OCI-LY3 (cell line): Measurements from ENCODE around the gene ALKBH5.
A peak's percentile ranks its signal among the peaks of the same experiment; 100 is the strongest.

Experiments
- H2AFZ ChIP-seq: fragments of 200-600, 300-600 bp; shearing (Covaris generic); 2 replicates; pipeline ENCODE4 v1.6.0; 2014; ENCODE audit warnings: antibody characterized with exemption, low read depth, low read length
- H3K27ac ChIP-seq: fragments of 200-600, 300-600 bp; sonication (generic); 2 replicates; pipeline ENCODE4 v1.5.1; 2014; ENCODE audit warnings: mild to moderate bottlenecking, low read length, moderate library complexity, mixed read lengths
- H3K27me3 ChIP-seq: fragments of 200-600, 300-600 bp; sonication (generic); 2 replicates; pipeline ENCODE4 v1.6.1; 2014; ENCODE audit warnings: low read depth, low read length, mixed read lengths
- H3K36me3 ChIP-seq: fragments of 200-600, 300-600 bp; sonication (generic); replicated peaks from 2 replicates; pipeline ENCODE3; 2014; ENCODE audit warnings: low read depth, low read length, mixed read lengths
- H3K4me1 ChIP-seq: fragments of 300-600, 200-600 bp; sonication (generic); 2 replicates; pipeline ENCODE4 v1.6.1; 2014; ENCODE audit warnings: low read length, mixed read lengths
- H3K4me2 ChIP-seq: fragments of 200-600, 300-600 bp; sonication (generic); 2 replicates; pipeline ENCODE4 v1.6.1; 2014; ENCODE audit warnings: low read length, mixed read lengths
- H3K4me3 ChIP-seq: fragments of 300-600, 200-600 bp; sonication (generic); 2 replicates; pipeline ENCODE4 v1.5.1; 2014; ENCODE audit warnings: antibody characterized with exemption, mild to moderate bottlenecking, low read length, moderate library complexity
- H3K79me2 ChIP-seq: fragments of 300-600, 200-600 bp; shearing (Covaris generic); 2 replicates; pipeline ENCODE4 v1.6.1; 2014; ENCODE audit warnings: mild to moderate bottlenecking, low read length, mixed read lengths
- H3K9ac ChIP-seq: fragments of 300-600, 200-600 bp; shearing (Covaris generic); 2 replicates; pipeline ENCODE4 v1.6.0; 2014; ENCODE audit warnings: mild to moderate bottlenecking, low read length, moderate library complexity
- H3K9me3 ChIP-seq: fragments of 200-600, 300-600 bp; shearing (Covaris generic); 2 replicates; pipeline ENCODE4 v1.6.1; 2014; ENCODE audit warnings: low read length, mixed read lengths; ENCODE audit not compliant: insufficient read depth
- H4K20me1 ChIP-seq: fragments of 200-600, 300-600 bp; sonication (generic); 2 replicates; pipeline ENCODE4 v1.6.1; 2016; ENCODE audit warnings: low read length, mixed read lengths; ENCODE audit not compliant: insufficient read depth
- EZH2phosphoT487 ChIP-seq: fragments of 200-600 bp; shearing (Covaris generic); IDR thresholded peaks from 2 replicates; pipeline ENCODE4 v1.6.1; 2018; ENCODE audit warnings: antibody characterized with exemption, mixed run types, low read depth

Gene ALKBH5

GRCh38 chr17:18258356-18259038 lies 74.9 kb downstream of the ALKBH5 start, which contains the start of gene FLII:
TSS of gene FLII (minus strand) at chr17:18258738. CDS start at chr17:18258690, 48 bp downstream.
- peak within 1 kb of the TSS; percentile 60 for H2AFZ ChIP-seq
- H3K27me3 ChIP-seq = no peaks in the 10 kb centered on the region
- H4K20me1 ChIP-seq = no peaks in the 10 kb centered on the region
- TF ChIP-seq EZH2phosphoT487 = no peak
- H3K79me2 ChIP-seq = peaks cover 12% of the 10 kb centered on the region; the same call in 1 of the 2 replicates
- H3K4me2 ChIP-seq = peak within 1 kb of the TSS; percentile 77
- H3K9ac ChIP-seq = peak within 1 kb of the TSS; percentile 78
- H3K27ac ChIP-seq = peak within 1 kb of the TSS; percentile 40
- peaks cover 10% of the 10 kb centered on the region for H3K4me1 ChIP-seq
- H3K9me3 ChIP-seq = no peaks in the 10 kb centered on the region
- H3K36me3 ChIP-seq = no peaks in the 10 kb centered on the region
- peak within 1 kb of the TSS; percentile 88 for H3K4me3 ChIP-seq
